Stimulated activated CD4-positive, alpha-beta T cell treated with anti-CD3 and anti-CD28 coated beads, Interleukin-4, amount 100 ng/mL, for 48 hours (primary cell): ENCODE results near the gene LDLRAD3.

Source experiments
- DNase-seq, 2 donors: peaks; one replicate each; pipeline ENCODE4 v3.0.0-alpha.2; 2020; ENCODE audit warnings: low read depth in 2 of 2

LDLRAD3 gene

GRCh38 chr11:36103933-36104530 lies 160.2 kb downstream of the LDLRAD3 start:
- DNase-seq = no peak

GRCh38 chr11:36104660-36104992 lies 160.8 kb downstream of the LDLRAD3 start:
- no peak for DNase-seq

- no peak for DNase-seq
Measured at GRCh38 chr11:36105743-36106581, 162.1 kb downstream of the LDLRAD3 start.

GRCh38 chr11:36107547-36107946 lies 163.7 kb downstream of the LDLRAD3 start:
- DNase-seq = no peak

GRCh38 chr11:36108881-36109589 lies 165.2 kb downstream of the LDLRAD3 start:
- DNase-seq = no peak

GRCh38 chr11:36109590-36109849 lies 165.7 kb downstream of the LDLRAD3 start:
- no peak for DNase-seq

GRCh38 chr11:36109850-36110606 lies 166.2 kb downstream of the LDLRAD3 start:
- no peak for DNase-seq

- no peak for DNase-seq
Measured at GRCh38 chr11:36110668-36111410, 167.0 kb downstream of the LDLRAD3 start.

- no peak for DNase-seq
Measured at GRCh38 chr11:36114095-36114494, 170.2 kb downstream of the LDLRAD3 start.

GRCh38 chr11:36115378-36115801 lies 171.5 kb downstream of the LDLRAD3 start:
- DNase-seq = no peak

GRCh38 chr11:36116161-36116560 lies 172.3 kb downstream of the LDLRAD3 start:
- no peak for DNase-seq

GRCh38 chr11:36118084-36118483 lies 174.2 kb downstream of the LDLRAD3 start:
- DNase-seq = no peak

- no peak for DNase-seq
Measured at GRCh38 chr11:36119300-36119699, 175.4 kb downstream of the LDLRAD3 start.

- no peak for DNase-seq
Measured at GRCh38 chr11:36121054-36121453, 177.2 kb downstream of the LDLRAD3 start.

- DNase-seq = no peak
Measured at GRCh38 chr11:36122671-36123070, 178.8 kb downstream of the LDLRAD3 start.

- DNase-seq = no peak
Measured at GRCh38 chr11:36123336-36124101, 179.7 kb downstream of the LDLRAD3 start.

GRCh38 chr11:36126678-36127077 lies 182.8 kb downstream of the LDLRAD3 start:
- no peak for DNase-seq

- no peak for DNase-seq
Measured at GRCh38 chr11:36127550-36127949, 183.7 kb downstream of the LDLRAD3 start.

- DNase-seq = no peak
Measured at GRCh38 chr11:36129955-36130354, 186.1 kb downstream of the LDLRAD3 start.

- no peak for DNase-seq
Measured at GRCh38 chr11:36130401-36130800, 186.5 kb downstream of the LDLRAD3 start.
